GM23338 (cell line): ENCODE data around the gene CLP1. TPM values are rescaled to one million over a fixed set of nuclear protein-coding genes. Genes with fewer than 3 reads are reported as not detected.

Experiments used
- ATAC-seq: fragments of 200-7000 bp; cut with Tn5 transposase; 3 replicates; pipeline ENCODE4 v1.9.1; 2020
- DNase-seq: peaks from one replicate; pipeline ENCODE4 v3.0.0-alpha.2; 2015; ENCODE audit warnings: low spot score
- H2AFZ ChIP-seq: fragments of 200-600 bp; sonication (generic); 2 replicates; pipeline ENCODE4 v1.8.0; 2016; ENCODE audit warnings: antibody characterized with exemption, mild to moderate bottlenecking, moderate library complexity
- H3F3A ChIP-seq: fragments of 200-600 bp; sonication (generic); replicated peaks from 2 replicates; pipeline ENCODE4 v1.8.0; 2017; ENCODE audit warnings: antibody characterized with exemption, mixed run types, low read depth
- H3K27ac ChIP-seq: fragments of 200-600 bp; sonication (generic); 2 replicates; pipeline ENCODE4 v1.6.1; 2016; ENCODE audit warnings: low read depth
- H3K27me3 ChIP-seq: fragments of 200-600 bp; sonication (generic); 2 replicates; pipeline ENCODE4 v1.8.0; 2016; ENCODE audit warnings: mild to moderate bottlenecking, mixed run types, moderate library complexity; ENCODE audit not compliant: insufficient read depth
- H3K36me3 ChIP-seq: fragments of 200-600 bp; sonication (generic); 2 replicates; pipeline ENCODE4 v1.8.0; 2016; ENCODE audit warnings: mild to moderate bottlenecking; ENCODE audit not compliant: insufficient read depth
- H3K4me1 ChIP-seq: fragments of 200-600 bp; sonication (generic); 2 replicates; pipeline ENCODE4 v1.8.0; 2016; ENCODE audit warnings: mild to moderate bottlenecking, moderate library complexity; ENCODE audit not compliant: insufficient read depth
- H3K4me2 ChIP-seq: fragments of 200-600 bp; sonication (generic); 2 replicates; pipeline ENCODE4 v1.7.1; 2017; ENCODE audit warnings: mixed run types
- H3K4me3 ChIP-seq: fragments of 200-600 bp; sonication (generic); 2 replicates; pipeline ENCODE4 v1.6.1; 2016; ENCODE audit warnings: mixed run types
- H3K79me2 ChIP-seq: fragments of 200-600 bp; sonication (generic); replicated peaks from 2 replicates; pipeline ENCODE4 v1.8.0; 2017; ENCODE audit warnings: mild to moderate bottlenecking; ENCODE audit not compliant: insufficient read depth
- H3K9me2 ChIP-seq: fragments of 200-600 bp; sonication (generic); 2 replicates; pipeline ENCODE4 v1.8.0; 2017; ENCODE audit not compliant: insufficient read depth
- H4K20me1 ChIP-seq: fragments of 200-600 bp; sonication (generic); replicated peaks from 2 replicates; pipeline ENCODE4 v1.8.0; 2017; ENCODE audit warnings: mild to moderate bottlenecking; ENCODE audit not compliant: insufficient read depth
- H3K27ac Mint-ChIP-seq: 2 replicates; pipeline ENCODE4 v1.8.0; 2020; ENCODE audit warnings: inconsistent platforms, mild to moderate bottlenecking, moderate library complexity, mixed read lengths
- H3K27me3 Mint-ChIP-seq: 3 replicates; pipeline ENCODE4 v1.8.0; 2022; ENCODE audit warnings: low read depth, mild to moderate bottlenecking, moderate library complexity, mixed read lengths, inconsistent platforms; ENCODE audit not compliant: insufficient read depth, poor library complexity
- H3K36me3 Mint-ChIP-seq: 3 replicates; pipeline ENCODE4 v1.8.0; 2021; ENCODE audit warnings: low read depth, mild to moderate bottlenecking, inconsistent platforms, moderate library complexity, mixed read lengths
- H3K4me1 Mint-ChIP-seq: 3 replicates; pipeline ENCODE4 v1.8.0; 2020; ENCODE audit warnings: mild to moderate bottlenecking, inconsistent platforms, mixed read lengths
- H3K4me3 Mint-ChIP-seq: 3 replicates; pipeline ENCODE4 v1.8.0; 2021; ENCODE audit warnings: moderate library complexity, mild to moderate bottlenecking, inconsistent platforms, mixed read lengths
- H3K9me3 Mint-ChIP-seq: 3 replicates; pipeline ENCODE4 v1.8.0; 2020; ENCODE audit warnings: moderate library complexity, mild to moderate bottlenecking, inconsistent platforms, mixed read lengths
- CREB1 ChIP-seq: fragments of 250-450 bp; sonication (Bioruptor Pico); IDR thresholded peaks from 2 replicates; pipeline ENCODE4 v1.5.0; 2020; ENCODE audit warnings: low read depth, mild to moderate bottlenecking, moderate library complexity
- CTCF ChIP-seq, 2 experiments: fragments of 200-600 bp in 1 of 2; sonication (generic) in 1 of 2; conservative IDR thresholded peaks; 2 replicates each; pipeline versions ENCODE4 v1.5.1 to v1.6.1; 2016 to 2017; ENCODE audit warnings: antibody characterized with exemption in 2 of 2, low read depth in 2 of 2, mild to moderate bottlenecking in 2 of 2, moderate library complexity in 1 of 2
- EZH2 ChIP-seq: fragments of 200-600 bp; sonication (generic); IDR thresholded peaks from one replicate; pipeline ENCODE4 v1.8.0; 2017; ENCODE audit warnings: antibody characterized with exemption, mild to moderate bottlenecking, low read depth; ENCODE audit not compliant: unreplicated experiment
- EZH2phosphoT487 ChIP-seq: fragments of 200-600 bp; sonication (generic); IDR thresholded peaks from one replicate; pipeline ENCODE4 v1.8.1; 2018; ENCODE audit warnings: antibody characterized with exemption; ENCODE audit not compliant: unreplicated experiment
- JUNB ChIP-seq: IDR thresholded peaks from one replicate; pipeline ENCODE4 v1.6.1; 2016; ENCODE audit warnings: antibody characterized with exemption; ENCODE audit not compliant: unreplicated experiment
- NANOG ChIP-seq: IDR thresholded peaks from 2 replicates; pipeline ENCODE4 v1.6.1; 2016; ENCODE audit warnings: antibody characterized with exemption, borderline replicate concordance
- POLR2AphosphoS5 ChIP-seq: IDR thresholded peaks from 2 replicates; pipeline ENCODE4 v1.6.1; 2016; ENCODE audit warnings: antibody characterized with exemption, low read depth
- STAT1 ChIP-seq: IDR thresholded peaks from one replicate; pipeline ENCODE4 v1.6.1; 2016; ENCODE audit warnings: antibody characterized with exemption; ENCODE audit not compliant: unreplicated experiment
- ZNF114 ChIP-seq: fragments of 250-450 bp; sonication (Bioruptor Pico); IDR thresholded peaks from 2 replicates; pipeline ENCODE4 v1.5.0; 2020; ENCODE audit warnings: mild to moderate bottlenecking, moderate library complexity
- ZNF331 ChIP-seq: fragments of 250-450 bp; sonication (Bioruptor Pico); IDR thresholded peaks from 2 replicates; pipeline ENCODE4 v1.5.0; 2020; ENCODE audit warnings: low read depth, mild to moderate bottlenecking, moderate library complexity
- polyA plus RNA-seq: library from polyadenylated mRNA; unstranded; fragments of >200 nt; fragmentation: Nextera tagmentation; extraction: Ambion mirVana; gene quantifications from 2 replicates; pipeline ENCODE4 v1.2.1, GENCODE V29; 2016
- total RNA-seq: library from RNA; depleted of rRNA; stranded (reverse); fragments of >200 nt; shearing (Covaris generic); gene quantifications from 2 replicates; pipeline ENCODE4 v1.2.3, GENCODE V29; 2014
- TF ChIP-seq, protein P1 (sequence below): IDR thresholded peaks from one replicate; pipeline ENCODE4 v1.6.1; 2018; ENCODE audit warnings: antibody characterized with exemption; ENCODE audit not compliant: unreplicated experiment
- TF ChIP-seq, protein P2 (sequence below): fragments of 250-450 bp; sonication (Bioruptor Pico); IDR thresholded peaks from 2 replicates; pipeline ENCODE4 v1.5.0; 2020; ENCODE audit warnings: mild to moderate bottlenecking, moderate library complexity
- TF ChIP-seq, protein P3 (sequence below): IDR thresholded peaks from 2 replicates; pipeline ENCODE4 v1.6.1; 2016; ENCODE audit warnings: antibody characterized with exemption

CLP1 gene
- total and polyA plus RNA-seq, 2 experiments from 2014 or later: 16.8 to 25.2 TPM

GRCh38 chr11:57626895-57627294 is 30.7 kb upstream of the CLP1 start:
- H3K9me2 ChIP-seq: peaks cover 4% of the 10 kb centered on the region
- H3K27me3 ChIP-seq: no peaks in the 10 kb centered on the region
- no peak overlapping the region for H2AFZ ChIP-seq
- H3F3A ChIP-seq: no peaks in the 10 kb centered on the region
- peaks cover 3% of the 10 kb centered on the region for H3K4me1 Mint-ChIP-seq
- peaks cover 8% of the 10 kb centered on the region for H3K27me3 Mint-ChIP-seq
- H3K36me3 ChIP-seq: no peaks in the 10 kb centered on the region
- no peak for ATAC-seq
- no peak overlapping the region for H3K27ac ChIP-seq
- H3K4me1 ChIP-seq: peaks cover 4% of the 10 kb centered on the region; the same call in 1 of the 2 replicates
- H3K4me3 ChIP-seq: no peak overlapping the region
- H3K27ac Mint-ChIP-seq: no peak overlapping the region
- no peaks in the 10 kb centered on the region for H4K20me1 ChIP-seq
- peaks cover 3% of the 10 kb centered on the region; the same call in 2 of the 3 replicates for H3K9me3 Mint-ChIP-seq
- TF ChIP-seq NANOG (no peak), POLR2AphosphoS5 (no peak), ZNF114 (CRISPR knock-in tag) (no peak), EZH2 (no peak), JUNB (no peak), CREB1 (CRISPR knock-in tag) (no peak), ZNF331 (no peak), STAT1 (no peak), CTCF (conservative IDR thresholded peaks at IDR 0.05; ENCODE audit: low read depth in 2 of 2) (no peak), EZH2phosphoT487 (no peak)
- TF ChIP-seq, protein P1, sequence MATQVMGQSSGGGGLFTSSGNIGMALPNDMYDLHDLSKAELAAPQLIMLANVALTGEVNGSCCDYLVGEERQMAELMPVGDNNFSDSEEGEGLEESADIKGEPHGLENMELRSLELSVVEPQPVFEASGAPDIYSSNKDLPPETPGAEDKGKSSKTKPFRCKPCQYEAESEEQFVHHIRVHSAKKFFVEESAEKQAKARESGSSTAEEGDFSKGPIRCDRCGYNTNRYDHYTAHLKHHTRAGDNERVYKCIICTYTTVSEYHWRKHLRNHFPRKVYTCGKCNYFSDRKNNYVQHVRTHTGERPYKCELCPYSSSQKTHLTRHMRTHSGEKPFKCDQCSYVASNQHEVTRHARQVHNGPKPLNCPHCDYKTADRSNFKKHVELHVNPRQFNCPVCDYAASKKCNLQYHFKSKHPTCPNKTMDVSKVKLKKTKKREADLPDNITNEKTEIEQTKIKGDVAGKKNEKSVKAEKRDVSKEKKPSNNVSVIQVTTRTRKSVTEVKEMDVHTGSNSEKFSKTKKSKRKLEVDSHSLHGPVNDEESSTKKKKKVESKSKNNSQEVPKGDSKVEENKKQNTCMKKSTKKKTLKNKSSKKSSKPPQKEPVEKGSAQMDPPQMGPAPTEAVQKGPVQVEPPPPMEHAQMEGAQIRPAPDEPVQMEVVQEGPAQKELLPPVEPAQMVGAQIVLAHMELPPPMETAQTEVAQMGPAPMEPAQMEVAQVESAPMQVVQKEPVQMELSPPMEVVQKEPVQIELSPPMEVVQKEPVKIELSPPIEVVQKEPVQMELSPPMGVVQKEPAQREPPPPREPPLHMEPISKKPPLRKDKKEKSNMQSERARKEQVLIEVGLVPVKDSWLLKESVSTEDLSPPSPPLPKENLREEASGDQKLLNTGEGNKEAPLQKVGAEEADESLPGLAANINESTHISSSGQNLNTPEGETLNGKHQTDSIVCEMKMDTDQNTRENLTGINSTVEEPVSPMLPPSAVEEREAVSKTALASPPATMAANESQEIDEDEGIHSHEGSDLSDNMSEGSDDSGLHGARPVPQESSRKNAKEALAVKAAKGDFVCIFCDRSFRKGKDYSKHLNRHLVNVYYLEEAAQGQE: no peak
- TF ChIP-seq, protein P2, sequence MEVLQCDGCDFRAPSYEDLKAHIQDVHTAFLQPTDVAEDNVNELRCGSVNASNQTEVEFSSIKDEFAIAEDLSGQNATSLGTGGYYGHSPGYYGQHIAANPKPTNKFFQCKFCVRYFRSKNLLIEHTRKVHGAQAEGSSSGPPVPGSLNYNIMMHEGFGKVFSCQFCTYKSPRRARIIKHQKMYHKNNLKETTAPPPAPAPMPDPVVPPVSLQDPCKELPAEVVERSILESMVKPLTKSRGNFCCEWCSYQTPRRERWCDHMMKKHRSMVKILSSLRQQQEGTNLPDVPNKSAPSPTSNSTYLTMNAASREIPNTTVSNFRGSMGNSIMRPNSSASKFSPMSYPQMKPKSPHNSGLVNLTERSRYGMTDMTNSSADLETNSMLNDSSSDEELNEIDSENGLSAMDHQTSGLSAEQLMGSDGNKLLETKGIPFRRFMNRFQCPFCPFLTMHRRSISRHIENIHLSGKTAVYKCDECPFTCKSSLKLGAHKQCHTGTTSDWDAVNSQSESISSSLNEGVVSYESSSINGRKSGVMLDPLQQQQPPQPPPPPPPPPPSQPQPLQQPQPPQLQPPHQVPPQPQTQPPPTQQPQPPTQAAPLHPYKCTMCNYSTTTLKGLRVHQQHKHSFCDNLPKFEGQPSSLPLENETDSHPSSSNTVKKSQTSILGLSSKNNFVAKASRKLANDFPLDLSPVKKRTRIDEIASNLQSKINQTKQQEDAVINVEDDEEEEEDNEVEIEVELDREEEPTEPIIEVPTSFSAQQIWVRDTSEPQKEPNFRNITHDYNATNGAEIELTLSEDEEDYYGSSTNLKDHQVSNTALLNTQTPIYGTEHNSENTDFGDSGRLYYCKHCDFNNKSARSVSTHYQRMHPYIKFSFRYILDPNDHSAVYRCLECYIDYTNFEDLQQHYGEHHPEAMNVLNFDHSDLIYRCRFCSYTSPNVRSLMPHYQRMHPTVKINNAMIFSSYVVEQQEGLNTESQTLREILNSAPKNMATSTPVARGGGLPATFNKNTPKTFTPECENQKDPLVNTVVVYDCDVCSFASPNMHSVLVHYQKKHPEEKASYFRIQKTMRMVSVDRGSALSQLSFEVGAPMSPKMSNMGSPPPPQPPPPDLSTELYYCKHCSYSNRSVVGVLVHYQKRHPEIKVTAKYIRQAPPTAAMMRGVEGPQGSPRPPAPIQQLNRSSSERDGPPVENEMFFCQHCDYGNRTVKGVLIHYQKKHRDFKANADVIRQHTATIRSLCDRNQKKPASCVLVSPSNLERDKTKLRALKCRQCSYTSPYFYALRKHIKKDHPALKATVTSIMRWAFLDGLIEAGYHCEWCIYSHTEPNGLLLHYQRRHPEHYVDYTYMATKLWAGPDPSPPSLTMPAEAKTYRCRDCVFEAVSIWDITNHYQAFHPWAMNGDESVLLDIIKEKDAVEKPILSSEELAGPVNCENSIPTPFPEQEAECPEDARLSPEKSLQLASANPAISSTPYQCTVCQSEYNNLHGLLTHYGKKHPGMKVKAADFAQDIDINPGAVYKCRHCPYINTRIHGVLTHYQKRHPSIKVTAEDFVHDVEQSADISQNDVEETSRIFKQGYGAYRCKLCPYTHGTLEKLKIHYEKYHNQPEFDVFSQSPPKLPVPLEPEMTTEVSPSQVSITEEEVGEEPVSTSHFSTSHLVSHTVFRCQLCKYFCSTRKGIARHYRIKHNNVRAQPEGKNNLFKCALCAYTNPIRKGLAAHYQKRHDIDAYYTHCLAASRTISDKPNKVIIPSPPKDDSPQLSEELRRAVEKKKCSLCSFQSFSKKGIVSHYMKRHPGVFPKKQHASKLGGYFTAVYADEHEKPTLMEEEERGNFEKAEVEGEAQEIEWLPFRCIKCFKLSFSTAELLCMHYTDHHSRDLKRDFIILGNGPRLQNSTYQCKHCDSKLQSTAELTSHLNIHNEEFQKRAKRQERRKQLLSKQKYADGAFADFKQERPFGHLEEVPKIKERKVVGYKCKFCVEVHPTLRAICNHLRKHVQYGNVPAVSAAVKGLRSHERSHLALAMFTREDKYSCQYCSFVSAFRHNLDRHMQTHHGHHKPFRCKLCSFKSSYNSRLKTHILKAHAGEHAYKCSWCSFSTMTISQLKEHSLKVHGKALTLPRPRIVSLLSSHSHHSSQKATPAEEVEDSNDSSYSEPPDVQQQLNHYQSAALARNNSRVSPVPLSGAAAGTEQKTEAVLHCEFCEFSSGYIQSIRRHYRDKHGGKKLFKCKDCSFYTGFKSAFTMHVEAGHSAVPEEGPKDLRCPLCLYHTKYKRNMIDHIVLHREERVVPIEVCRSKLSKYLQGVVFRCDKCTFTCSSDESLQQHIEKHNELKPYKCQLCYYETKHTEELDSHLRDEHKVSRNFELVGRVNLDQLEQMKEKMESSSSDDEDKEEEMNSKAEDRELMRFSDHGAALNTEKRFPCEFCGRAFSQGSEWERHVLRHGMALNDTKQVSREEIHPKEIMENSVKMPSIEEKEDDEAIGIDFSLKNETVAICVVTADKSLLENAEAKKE (CRISPR knock-in tag): no peak
- TF ChIP-seq, protein P3, sequence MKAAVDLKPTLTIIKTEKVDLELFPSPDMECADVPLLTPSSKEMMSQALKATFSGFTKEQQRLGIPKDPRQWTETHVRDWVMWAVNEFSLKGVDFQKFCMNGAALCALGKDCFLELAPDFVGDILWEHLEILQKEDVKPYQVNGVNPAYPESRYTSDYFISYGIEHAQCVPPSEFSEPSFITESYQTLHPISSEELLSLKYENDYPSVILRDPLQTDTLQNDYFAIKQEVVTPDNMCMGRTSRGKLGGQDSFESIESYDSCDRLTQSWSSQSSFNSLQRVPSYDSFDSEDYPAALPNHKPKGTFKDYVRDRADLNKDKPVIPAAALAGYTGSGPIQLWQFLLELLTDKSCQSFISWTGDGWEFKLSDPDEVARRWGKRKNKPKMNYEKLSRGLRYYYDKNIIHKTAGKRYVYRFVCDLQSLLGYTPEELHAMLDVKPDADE: no peak
- H3K4me2 ChIP-seq: no peak overlapping the region
- H3K36me3 Mint-ChIP-seq: no peaks in the 10 kb centered on the region; the same call in 2 of the 3 replicates
- no peak for DNase-seq
- no peaks in the 10 kb centered on the region for H3K79me2 ChIP-seq
- H3K4me3 Mint-ChIP-seq: no peak overlapping the region
